Dermis microvascular lymphatic vessel endothelial cell (primary cell): ENCODE measurements around the gene BABAM2. TPM values are rescaled to one million over a fixed set of nuclear protein-coding genes. Genes with fewer than 3 reads are reported as not detected.

Source experiments
- DNase-seq, 2 donors: peaks; one replicate each; pipeline versions ENCODE4 v3.0.0 to v3.0.0-alpha.2; 2010; ENCODE audit warnings: low read depth in 2 of 2
- total RNA-seq: library from RNA; depleted of rRNA; stranded (reverse); fragments of >200 nt; gene quantifications from 2 replicates; pipeline ENCODE4 v1.2.1, GENCODE V29; 2014

The BABAM2 gene
- total RNA-seq, 1 donor from 2014 or later, result 13.0 TPM

DNA sequence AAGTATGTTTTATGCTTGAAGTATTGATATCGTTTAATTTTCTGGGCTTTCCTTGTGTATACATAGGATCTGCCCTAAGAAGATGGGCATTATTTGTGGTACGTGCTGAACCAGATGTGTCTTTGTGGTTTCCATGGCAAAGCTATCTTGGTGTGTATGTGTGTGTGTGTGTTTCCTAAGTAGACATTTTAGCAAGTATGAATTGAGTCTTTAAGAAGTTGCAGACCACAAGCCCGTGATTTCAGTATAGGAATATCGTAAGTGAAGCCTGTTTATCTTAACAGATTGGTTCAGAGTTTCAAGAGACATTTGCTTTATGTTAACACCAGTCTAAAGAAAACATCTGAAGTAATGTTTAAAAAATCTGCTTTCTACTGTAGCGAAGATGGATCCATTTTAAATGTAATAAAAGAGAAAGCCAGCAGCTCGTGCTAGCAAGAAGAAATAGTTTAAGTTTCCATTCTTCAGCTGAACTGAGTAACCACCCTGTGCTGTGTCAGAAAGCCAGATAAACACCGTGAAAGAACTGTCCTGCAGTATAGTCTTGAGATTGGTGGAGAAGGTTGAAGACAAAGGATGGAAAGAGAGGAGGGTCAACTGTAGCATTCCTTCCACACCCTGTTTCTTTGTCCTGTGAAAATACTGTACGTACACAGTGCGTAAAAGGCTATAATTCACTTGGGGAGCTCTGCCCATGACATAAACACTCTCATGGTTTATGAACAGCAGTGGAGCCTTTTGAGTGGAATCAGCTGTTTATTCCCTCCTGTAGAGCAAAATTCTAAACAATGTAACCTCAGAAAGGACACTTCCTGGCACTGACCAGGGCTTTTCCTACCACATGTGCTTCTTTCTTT lies 410.2 kb downstream of the BABAM2 start:
- peak in 1 of 2 donors; percentile 14 for DNase-seq

DNA sequence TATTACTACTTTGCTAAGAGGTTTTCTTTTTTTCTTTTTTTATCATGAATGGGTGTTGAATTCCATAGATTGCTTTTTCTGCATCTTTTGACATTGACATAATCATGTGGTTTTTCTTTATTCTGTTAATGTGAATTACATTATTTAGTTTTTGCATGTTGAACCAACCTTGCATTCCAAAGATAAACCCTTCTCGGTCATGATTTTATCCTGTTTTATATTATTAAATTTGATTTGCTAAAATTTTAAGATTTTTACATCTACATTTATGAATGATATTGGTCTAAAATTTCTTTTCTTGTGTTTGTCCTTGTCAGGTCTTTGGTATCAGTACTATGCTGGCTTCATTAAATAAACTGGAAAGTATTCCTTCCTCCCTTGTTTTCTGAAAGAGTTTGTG lies 414.7 kb downstream of the BABAM2 start:
- DNase-seq, result no peak

DNA sequence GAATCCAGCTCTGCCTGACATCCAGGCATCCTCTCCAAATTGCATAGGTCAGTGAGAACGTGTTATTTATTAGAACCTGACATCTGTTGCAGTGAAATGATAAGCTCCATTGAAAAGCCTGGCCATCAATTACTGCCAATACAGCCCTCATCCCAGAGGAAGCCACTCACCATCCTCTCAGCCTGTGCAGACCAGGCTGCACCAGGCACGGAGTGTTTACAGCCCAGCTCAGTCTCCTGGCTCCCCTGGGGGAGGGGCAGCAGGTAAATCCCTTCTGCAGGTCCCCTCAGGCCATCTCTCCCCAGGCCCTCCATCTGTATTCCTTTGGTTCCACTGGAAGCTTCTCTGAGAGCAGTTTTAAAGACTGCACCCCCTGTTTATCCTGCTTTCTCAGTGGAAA lies 419.6 kb downstream of the BABAM2 start:
- no peak for DNase-seq

DNA sequence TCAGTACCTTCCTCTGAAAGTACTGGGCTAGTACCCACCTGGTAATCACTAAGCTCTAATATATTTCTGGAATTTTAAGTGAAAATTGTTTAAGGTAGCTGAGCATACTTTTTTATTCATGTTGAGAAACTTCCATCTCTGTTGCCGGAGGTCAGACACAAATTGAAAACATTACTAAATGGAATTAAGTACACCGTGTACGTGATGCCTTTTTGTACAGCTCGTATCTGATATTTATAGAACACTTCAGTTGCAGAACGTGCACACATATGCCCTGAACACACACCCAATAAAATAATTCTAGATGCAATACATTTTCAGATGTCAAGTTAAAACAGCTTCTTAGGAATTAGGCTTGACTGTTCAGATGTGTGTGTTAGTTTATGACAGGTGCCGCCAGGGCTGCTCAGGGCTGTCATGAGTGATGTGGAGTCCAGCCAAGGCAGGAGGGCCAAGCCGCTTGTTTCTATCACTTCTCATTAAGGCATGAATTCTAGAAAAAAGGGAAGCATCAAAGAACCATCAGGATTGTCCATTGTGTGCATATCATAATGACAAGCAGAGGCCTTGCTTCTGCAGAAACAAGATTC lies 421.2 kb downstream of the BABAM2 start:
- no peak for DNase-seq

DNA sequence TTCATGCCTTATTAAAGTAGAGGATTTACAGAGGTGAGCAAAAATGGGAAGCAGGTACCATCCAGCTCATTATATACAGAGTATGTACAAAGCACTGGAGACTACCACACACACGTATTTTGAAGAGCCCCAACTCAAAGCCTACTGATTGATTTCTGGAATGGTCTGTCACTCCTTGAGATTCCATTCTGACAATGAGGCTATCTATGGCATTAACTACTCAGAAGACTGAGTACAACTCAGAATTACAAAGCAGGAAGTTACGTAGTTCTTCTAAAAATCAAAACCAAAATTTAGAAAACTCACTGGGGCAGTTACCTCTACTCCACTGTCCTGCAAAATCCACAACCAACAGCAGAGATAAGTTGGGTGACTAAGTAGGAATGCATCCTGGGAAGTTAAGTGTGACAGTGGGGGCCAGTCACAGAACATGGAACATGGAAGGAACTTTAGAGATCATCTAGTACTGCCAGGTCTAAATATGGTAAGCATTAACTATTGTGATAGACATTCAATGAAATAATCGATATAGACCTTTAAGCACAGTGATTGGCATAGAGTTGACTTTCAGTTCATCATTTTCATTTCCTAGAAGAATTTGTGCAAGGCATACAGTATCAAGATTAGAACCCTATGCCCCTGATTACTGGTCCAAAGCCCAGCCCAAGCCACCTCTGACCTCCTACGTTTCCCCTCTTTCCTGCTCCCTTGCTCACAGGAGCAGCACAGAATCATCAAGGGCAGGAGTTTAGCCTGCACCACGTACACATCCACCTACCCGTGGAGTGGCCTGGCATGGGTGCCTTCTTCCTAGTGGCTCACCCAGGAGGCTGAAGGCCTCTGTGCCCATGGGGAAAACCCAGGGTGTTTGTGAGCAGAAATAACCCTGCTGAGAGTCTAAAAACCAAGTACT lies 422.0 kb downstream of the BABAM2 start:
- DNase-seq, result no peak

DNA sequence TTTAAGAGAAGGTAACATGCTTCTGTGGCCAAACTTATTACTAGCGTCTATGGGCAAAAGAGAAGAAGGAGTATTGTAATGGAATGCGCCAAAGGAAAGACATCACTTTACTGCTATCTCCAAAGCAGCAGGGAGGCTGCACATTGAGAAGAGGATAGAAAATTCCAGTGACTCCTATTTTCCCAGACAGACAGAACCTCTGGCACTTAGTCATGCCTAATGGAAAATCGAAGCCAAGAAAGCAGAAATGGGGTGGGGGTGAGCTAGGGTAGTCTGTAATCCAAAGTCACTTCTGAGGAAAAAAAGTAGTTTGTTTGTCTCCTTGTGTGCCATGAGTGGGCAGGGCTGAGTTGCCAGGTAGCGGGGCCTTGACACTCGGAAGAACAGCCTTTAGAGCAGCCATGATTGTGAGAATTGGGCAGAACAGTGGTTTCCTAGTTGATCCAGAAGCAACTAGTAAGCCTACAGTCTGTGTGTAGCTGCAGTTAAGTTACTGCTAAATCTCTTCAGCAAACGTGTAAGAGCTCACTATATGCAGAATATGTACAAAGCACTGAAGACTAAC lies 422.8 kb downstream of the BABAM2 start:
- no peak for DNase-seq

DNA sequence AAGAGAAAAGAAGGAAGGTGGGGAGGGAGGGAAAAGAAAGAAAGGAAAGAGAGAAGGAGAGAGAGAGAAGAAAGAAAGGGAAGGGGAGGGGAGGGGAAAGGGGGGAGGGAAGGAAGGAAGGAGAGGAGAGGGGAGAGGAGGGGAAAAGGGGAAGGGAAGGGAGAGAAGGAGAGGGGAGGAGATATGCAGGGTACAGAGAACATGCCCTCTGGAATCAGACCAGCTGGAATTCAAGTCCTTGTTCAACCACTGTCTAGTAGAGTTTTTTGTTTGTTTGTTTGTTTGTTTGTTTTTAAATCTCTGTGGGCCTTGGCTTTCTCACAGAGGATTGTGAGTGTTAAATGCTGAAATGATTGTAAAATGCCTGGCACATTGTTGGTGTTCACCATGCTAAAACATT lies 424.4 kb downstream of the BABAM2 start:
- DNase-seq, result no peak

DNA sequence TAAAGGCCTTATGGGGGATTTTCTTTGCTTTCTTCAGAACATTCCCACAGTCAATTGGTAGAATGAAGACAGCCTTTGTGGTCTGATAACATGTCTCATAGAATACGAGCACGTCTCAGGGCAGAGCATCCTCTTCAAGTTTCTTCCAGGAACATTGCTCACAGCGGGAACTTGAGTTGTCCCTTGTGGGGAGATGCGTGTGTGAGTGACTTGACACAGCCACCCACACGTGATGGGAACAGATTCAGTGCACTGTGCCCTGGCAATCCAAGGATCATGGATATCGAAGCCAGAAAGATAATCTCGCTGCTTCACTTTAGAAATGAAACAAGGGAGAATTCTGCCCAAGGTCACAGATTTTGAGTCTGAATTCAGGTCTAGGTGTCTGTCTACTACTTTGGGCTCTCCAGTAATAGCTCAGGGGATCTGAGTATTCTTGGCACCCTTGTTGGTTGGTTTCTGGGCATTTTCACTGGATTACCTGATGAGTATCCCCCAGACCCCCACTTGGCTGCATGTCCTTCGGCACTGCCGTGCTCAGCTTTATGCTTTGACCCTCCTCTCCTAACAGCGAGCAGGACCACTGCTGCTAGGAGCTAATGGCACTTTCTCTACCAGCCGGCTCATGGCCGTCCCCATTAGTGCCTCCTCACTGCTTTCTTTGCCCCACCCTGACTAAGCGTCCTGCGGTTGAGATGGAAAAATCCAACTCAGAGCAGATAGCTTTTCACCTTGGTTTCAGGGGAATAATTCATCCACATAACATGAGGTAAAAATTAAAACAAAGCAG lies 426.2 kb downstream of the BABAM2 start:
- no peak for DNase-seq

DNA sequence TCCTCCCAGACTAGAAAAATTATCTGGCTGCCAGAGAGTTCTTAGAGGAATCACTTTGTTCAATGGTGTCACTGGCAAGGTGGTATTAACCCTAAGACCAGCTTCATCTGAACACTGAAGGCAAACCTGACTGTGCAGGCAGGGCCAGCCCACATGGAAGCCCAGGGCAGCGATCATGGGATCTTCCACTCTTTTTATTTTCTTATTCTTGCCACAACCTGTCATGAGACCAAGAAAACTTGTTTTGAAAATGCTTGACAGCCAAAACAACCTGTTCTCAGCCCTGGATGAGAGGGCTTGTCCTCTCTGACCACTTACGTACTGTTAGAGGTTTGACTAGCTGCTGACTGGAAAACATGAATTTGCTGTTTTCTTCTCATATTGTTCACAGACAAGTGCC lies 426.9 kb downstream of the BABAM2 start:
- no peak for DNase-seq

DNA sequence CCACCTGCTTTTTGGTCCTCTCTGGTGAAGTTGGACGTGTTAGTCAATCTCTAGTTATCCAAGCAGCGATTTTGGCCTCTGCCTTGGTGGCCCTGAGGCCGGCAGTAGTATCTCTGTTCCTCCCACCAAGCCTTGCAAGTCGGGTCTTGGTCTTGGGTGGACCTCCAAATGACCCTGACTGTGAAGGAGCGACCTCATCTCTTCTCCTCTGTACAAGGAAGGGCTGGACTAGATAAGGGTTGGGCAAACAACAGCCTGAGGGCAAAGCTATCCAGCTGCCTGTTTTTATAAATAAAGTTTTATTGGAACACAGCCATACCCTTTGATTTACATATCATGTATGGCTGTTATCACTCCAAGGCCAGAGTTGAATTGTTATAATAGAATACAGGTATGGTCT lies 427.5 kb downstream of the BABAM2 start:
- DNase-seq, result no peak

DNA sequence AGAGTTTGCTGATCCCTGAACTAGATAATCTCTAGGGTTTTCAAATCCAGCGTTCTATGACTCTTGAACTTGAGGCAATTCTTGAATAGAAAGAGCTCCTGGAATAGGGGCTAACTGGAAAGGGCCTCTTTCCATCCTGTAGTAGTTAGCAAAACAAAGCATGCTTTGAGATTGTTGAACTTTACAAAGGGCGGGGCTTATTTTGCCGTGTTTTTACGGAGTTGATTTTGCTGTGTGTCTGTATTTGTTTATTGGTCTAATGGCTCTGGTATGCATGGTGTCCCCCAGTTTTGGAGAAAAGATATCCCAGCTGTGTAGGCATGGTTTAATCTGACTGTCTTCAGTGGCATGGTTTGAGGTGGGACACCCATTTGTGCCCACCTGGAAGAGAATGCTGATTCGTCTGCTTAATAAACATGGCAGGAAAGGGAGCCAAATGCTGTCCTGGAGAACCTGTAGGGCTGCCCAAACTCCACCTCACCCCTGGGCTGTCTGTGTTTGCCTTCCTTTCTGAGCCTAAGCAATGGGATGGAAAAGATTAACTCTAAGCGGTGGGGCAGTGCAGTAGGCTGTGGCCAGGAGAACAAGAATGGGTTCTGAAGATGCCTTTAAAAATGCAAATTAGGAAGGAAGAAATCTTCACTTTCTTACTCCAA lies 428.1 kb downstream of the BABAM2 start:
- no peak for DNase-seq

DNA sequence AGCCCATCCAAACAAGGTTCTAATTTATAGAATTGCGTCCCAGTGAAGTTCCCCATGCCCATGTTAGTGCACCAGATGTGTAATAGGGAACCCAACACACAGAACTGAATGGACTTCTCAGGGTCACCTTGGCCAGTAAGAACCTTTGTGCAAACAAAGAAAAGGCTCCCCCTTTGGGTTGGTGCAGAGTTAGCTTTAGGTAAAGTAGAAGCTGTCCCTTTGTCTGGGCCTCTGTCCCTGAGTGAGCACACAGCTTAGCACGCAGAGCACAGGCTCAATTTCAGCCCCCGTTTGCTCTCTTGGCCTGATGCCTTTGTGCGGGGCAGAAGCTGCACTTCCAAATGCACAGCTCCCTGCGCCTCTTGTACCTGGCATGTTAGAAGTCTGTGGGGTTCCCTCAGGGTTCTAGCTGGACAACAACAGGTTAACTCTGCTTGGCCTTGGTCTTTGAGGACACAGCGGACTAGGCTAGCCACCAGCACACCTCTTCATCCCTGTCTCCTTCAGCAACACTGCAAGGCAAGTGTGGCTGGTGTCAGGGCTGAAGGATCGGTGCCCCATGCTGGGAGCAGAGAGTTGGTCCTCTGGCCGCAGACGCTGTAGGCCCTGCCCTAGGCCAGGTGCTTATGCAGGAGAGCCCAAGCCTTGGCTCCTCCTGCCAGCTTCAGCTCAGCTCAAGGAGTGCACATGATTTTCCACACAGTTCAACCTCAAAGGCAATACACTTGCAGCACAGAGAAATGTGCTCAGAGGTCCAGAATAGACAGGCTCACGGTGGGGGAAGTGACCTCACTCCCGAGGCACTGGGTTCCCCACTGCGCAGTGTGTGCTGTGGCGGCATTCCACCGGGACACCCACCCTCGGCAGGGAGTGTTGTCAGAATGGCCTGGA lies 428.8 kb downstream of the BABAM2 start:
- no peak for DNase-seq

DNA sequence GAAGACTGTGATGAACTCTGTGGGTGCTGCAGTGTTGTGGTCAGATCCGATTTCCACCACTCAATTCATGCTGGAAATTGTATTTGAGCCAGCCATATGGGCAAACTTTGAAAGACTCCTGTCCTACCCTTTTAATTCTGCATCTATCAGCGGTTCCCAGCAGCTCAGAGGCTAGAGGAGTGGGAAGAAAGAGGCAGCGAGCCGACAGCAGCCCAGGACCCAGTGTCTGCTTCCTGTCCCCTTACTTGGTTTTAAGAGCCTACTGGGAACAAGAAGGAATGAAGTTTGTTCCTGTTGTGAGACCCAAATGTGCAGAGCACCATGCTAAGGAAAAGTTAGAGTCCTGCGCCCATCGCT lies 429.5 kb downstream of the BABAM2 start:
- no peak for DNase-seq

DNA sequence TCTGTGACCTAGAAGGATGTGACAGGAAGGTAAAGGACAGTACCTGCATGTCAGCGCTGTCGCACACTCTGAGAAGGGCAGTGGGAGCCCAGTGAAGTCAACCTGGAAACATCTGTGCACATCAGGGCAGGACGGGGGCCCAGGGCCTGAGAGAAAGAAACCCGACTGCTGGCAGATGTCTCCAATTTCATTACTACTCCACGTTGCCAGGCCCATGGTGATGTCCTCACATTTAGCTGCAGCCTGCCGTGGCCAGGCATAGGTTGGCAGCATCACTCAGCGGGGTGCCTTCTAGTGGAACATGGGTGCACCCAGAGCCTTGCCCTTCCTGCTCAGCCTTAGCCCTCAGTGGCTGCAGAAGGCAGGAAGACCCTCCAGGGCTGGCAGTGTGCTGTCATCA lies 429.8 kb downstream of the BABAM2 start:
- DNase-seq, result no peak

DNA sequence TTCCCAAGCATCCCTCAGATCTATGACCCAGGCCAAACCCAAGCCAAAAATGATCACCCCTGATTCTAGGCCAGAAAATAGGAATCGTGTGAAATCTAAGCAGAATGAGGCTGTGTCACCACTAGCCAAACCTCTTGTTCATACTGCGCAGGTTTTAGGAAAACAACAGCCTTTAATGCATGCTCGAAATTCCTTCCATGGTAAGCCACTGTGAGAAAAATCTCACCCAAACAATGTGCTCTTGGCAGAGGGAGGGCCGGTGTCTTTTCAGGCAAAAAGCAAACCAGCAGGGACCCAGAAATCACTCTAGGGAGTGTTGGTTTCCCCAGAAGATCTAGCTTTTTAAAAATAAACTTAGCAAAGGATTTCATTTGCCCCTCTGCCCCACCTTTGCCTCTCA lies 430.9 kb downstream of the BABAM2 start:
- DNase-seq, result no peak

DNA sequence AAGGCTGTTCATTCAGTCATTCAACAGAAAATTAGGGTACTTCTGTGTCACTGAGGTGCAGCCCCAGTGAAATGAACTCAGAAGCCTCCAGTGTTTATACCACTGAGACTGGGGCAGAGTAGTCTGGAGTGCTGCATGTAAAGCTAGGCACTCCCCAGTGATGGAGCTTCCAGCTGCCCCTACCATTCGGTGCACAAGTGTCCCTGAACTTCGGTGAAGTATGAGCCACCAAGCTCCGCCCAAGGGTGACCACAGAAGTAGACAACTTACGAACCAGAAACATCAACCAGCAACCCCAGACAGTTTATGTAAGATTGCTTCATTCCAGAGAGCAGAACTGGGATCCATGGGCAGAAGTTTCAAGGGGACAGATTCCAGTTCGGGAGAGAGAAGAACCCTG lies 431.5 kb downstream of the BABAM2 start:
- no peak for DNase-seq

DNA sequence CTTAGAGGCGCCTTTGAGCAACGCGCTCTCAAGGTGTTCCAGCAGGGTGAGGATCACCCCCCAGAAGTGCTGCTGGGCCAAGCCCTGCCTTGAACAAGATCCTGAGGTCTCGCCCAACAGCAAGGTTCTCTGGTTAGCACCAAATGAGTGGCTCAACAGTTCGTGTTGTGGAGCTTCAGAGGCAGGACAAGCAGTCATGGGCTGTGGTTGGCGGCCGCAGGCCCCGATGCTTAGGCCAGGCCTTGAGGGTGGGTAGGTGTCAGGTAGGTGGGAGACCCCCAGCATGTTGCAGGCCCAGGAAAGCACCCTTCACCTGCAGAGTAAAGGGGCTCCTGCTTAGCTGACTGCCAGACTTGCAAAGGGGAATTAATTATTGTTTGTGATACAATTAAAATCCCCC lies 431.9 kb downstream of the BABAM2 start:
- DNase-seq, result no peak

DNA sequence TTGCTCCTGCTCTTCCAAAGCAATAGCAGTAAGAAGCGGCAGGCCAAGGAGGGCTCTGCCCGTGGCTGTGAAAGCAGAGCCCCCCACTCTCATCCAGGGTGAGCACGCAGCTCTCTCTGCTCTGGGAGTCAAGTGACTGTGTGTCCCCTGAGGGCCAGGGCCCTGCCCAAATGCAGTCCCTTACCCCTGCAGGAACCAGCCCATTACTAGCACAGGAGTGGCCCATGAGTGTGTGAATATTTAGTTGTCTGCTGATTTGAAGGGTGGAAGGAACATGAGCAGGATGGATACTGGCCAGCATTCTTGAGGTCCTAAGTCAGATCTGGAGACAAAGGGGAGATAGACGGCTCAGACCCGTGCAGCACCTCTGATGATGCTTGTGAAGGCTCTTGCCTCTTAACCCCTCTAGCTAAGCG lies 432.5 kb downstream of the BABAM2 start:
- no peak for DNase-seq

DNA sequence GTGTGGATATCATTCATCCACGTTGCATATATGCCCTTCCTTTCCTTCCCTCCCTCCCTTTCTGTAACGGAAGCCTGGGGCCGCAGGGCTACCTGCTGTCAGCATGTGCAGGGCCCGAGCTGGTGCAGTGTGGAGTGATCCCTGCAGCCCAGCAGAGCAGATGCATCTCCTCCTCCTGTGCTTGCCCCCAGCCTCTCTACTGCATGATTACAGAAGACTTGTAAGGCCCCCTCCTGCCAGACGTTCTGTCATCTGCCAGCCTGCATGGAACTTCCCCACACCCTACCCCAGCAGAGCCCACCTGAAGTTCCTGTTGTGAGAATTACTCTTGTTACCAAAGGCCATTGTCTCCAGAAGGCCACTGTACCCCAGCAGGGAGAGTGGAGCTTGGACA lies 434.6 kb downstream of the BABAM2 start:
- no peak for DNase-seq
